HG03342 (cell line): ENCODE measurements around the gene KCNT1.

Experiments used
- ATAC-seq: cut with Tn5 transposase; IDR thresholded peaks from one replicate; pipeline ENCODE4 v1.9.1; 2021; ENCODE audit warnings: mild to moderate bottlenecking, moderate library complexity; ENCODE audit not compliant: unreplicated experiment

Gene KCNT1

DNA sequence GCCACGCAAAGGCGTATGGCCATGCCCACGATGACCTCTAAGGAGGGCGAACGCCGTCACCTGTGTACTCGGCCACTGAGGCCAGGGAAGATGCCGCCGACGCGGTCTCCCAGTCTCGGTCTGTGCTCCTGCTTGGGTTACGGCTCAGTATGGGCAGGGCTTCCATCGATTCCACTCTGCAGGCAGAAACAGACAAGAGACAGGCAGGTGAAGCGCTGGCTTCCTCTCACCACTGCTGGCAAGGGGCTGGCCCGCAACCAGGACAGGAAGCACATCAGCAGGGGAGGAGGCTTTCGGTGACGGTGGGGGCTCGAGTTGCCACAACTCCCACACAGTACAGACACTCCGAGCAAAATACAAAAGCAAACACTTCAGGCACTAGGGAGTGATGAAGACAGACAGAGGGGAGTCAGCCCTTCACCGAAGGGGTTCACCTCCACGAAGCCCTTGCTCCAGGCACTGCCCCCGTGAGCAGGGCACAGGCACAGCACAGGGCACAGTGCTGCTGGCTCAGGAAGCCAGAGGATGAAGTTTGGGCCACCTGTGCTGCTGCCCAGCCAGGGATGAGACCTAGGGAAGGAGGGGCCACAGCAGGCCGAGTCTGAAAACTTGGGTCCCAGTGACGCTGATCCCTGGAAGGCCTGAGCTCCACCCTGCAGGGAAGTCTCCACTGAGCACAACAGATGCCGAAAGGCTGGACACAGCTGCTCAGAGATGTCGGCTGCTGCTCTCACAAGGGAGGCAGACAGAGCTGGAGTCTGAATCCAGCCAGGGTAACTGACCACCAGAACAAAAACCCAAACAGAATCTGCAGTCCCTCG is 114.1 kb downstream of the KCNT1 start:
- ATAC-seq = no peak

DNA sequence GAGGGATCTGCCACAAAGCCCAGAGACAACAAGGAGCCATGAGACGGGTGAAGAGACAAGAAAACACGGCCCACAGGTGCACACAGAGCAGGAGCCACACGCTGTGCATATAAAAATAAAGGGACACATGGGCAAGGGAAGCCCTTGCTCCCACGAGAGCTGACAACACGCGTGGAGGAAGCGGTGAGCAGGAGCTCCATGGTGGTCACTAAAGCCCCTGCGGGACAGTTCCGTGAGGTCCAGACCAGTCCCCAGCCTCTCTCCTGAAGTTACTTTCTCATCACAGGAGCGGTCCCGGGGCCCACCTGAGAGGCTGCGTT is 114.6 kb downstream of the KCNT1 start:
- ATAC-seq = no peak

DNA sequence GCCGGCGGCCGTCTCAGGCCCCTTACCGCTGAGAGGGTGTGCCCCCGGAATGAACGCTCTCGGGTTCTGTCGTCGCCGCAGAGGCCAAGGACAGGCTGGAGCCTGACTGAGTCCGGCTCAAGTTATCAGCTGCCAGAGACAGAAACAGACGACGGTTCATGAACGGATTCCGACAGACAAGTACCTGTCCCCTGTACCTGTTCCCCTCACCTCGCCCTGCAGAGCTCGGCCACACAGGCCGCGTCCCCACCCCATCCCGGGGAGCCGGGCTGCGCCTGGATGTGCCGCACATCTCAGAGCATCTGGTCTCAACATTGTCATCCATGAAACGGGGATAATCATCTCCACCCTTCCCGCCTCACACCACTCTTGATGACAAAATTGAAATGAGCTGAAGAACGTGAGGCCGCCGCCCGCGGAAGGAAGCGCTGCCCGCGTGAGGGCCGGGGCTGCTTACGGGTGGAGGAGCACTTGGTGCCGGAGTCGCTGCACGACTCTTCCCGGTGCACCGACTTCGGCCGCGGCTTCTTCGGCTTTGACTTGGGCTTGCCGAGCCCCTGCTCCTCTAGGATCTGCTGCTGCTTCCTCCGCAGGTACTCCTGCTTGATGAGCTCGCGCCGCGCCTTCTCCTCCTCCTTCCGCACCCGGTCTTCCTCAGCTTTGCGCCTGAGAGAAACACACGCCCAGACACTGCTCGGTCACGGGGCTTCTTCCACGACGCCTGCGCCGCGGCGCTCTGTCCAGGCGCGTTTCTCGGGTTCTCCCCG is 116.1 kb downstream of the KCNT1 start:
- ATAC-seq = no peak

DNA sequence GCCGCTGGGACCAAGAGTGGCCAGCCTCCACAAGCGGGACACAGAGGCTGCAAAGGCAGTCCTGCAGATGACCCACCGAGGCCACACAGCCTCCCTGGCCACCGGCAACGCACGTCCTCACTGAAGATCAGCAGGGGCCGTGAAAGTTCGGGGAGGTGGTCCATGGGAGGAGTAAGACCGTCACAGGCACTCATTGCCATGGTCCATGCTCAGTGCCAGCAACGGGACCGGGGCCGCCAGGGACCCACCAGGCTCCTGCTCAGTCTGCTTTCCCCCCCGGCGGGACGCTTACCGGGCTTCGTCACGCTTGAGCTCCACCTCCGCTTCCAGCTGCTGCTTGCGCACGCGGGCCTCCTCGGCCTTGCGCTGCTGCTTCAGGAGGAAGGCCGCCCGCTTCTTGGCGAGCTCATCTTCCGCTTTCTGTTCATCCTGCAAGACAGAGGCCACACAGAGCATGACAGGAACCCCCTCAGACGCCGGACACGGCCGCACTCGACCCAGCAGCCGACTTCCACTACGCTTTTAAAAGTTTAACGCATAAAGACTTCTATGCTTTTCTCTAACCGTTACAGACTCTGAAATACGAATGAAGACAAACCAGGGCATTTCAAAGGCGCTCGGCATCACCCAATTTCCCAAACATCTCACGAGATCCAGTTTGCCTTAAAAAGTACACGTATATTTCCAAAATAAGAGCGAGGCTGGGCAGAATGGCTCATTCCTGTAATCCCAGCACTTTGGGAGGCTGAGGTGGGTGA is 116.9 kb downstream of the KCNT1 start:
- no peak for ATAC-seq

DNA sequence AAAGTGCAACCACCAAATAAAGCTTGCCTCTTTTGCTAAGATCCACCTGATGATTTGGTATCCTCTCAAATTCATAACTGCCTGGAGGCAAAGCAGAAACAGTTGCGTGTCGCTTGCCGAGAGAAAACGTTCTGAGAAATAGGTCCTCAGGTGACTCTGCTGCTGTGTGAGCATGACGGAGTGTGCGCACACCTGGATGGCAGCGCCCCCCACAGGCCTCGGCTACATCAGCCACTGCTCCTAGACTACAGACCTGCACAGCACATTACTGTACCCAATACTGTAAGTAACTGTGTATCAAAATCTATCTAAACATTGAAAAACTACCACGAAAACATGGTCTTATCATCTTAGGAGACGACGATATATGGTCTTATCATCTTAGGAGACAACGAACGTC is 117.9 kb downstream of the KCNT1 start:
- no peak for ATAC-seq

DNA sequence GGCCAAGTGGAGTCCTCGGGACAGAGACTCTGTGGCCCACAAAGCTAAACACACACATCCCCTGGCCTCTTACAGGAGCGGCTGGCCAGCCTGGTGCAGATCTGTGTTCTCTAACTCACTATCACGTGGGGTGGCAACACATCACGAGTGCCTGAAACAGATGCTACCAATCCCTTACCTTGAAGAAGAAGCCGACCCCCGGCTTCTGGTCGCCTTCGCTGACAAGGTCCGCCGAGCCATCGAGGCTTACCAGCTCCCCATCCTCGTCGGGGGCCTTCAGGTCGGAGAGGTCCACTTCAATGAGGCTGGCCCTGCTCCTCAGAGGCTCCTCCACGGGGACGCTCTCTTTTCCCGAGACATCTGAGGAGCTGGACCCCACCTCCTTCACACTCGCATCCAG is 118.7 kb downstream of the KCNT1 start:
- ATAC-seq = no peak

DNA sequence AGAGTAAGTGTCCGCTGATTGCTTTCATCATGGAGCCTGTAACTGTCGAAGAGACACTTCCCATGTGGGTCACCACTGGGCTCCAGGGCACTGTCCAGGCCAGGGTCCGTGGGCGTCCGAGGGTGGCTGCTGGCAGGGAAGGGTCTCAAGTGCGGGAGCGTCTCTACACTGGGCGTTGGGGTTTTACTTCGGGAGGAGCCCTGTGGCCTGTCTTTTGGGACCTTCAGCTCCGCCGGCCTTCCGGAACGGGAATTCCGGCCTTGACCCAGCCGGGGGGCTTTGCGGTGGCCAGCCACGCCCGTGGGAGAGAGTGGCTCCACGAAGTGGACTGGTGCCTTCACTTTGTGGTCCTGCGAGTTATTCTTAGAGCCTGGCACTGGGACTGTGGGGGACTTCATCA is 119.1 kb downstream of the KCNT1 start:
- ATAC-seq = no peak

DNA sequence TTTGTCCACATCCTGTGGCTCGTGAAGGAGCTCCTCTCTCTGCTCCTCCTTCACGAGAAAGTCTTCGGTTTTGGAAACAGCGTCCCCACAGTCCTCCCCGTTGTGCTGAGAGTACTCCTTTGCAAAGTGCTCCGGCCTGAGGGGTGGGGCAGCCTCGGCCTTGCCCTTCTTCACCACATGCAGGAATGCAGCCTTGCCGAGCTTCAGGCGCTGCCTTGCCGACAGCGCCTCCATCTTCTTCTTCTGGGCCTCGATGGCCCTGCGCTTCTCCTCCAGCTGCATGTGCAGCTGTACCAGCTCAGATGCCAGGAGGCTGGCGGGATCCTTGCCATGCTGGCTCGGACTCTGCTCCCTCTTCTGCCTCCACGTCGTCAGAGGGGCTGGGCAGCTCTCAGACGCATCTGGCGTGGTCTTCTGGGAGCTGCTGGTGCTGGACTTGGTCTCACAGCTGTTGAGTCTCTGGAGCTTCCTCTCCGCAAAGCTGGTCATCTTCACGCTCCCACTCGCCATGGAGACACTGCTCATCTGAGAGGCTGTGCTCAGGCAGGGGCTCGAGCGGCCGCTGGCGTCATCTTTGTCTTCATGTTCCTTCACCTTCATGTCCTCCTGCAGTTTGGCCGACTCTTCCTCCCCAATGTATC is 119.9 kb downstream of the KCNT1 start:
- ATAC-seq = no peak

DNA sequence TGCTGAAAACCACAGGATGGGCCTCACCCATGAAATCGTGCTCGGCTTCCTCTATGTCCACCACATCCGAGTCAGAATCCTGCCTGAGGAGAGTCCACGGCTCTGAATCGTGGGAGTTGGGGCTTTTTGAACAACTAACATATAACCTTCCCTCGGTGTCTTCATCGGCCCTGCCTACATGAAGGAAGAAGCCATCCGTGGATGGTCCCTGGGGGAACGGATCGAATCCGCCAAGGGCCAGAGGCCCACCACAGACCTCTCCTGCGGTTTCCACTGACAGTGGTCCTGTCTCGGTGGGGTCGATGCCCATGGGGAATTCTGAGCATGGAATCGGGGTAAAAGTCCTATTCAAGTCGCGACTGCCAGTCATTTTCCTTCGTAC is 120.4 kb downstream of the KCNT1 start:
- ATAC-seq = no peak

DNA sequence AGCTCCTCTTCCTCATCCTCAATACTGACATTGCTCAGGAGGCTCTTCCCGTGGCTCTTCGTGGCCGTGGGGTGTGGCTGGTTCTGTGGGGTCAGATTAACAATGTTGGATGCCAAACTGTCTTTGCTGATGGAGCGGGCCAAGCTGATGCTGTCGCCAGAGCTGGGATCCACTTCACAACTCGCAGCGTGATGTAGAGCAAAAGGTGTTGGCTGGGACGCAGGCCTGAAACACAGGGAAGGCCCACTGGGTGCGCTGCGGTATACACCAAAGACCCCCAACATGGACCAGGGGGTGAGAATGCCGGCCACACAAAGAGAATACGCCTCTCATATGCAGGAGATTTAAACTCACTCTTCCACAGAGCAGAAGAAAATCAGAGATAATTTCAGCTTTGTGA is 121.1 kb downstream of the KCNT1 start:
- no peak for ATAC-seq

DNA sequence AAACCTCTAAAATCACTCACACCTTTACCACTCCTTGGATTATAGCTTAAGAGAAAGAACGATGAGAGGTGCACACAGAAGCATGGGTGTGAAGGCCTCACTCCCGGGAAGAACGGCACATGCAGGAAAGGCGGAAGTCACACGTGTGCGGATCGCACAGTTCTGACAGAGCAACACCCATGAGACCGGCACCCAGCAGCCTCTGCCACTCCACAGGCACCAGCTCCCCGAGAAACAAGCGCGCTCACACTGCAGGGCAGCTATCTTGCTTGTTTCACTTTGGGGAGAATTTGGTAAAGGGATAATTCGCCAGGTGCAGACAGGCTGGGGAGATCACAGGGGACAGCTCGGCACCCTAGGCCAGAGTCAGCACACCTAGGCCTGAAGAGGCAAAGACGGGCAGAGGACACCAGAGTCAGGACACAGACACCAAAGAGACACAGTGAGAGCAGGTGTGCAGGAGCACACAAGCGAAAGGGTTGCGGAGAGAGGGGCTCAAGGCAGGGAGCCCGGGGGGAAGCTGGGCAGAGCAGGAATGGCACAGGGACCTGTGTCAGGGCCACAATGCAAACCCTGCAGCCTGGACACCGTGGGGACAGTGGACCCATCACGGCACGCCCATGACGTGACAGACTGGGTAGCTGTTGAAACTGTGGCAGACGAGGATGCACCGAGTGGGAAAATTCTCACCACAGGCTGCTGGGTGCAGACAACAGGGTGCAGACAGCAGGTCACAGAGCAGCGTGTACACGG is 123.6 kb downstream of the KCNT1 start:
- ATAC-seq = no peak

DNA sequence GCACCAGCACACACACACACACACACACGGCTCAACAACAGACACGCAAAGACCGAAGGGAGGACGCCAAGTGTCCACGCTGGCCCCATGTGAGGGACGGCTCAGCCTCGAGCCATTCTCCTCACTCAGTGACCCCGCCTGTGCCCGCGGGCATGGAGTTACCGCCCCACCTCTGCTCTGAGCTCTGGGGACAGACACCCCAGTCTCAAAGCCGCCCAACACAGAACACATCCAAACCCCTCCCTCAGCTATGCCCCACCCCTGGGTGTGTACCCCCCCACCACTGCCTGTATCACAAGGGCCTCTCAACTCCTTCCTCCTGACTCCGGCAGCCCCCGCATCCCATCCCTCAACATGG is 124.2 kb downstream of the KCNT1 start:
- no peak for ATAC-seq

DNA sequence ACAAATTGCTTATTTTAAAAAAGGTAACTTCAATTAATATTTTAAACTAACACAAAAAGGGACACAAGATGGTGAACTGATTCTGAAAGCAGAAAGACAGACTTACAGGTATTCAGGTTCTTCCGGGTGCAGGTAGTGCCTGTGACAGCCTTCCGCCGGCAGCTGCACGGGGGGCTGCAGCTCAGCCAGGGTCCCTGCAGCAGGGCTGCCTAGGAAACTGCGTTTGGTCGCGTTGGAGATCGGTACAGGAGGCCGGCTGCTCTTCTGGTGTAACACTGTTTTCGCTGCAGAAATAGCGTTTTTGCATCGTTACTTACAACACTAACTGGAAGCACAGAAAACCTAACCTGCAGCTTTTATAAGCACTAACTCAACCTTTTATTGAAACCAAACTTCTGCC is 125.3 kb downstream of the KCNT1 start:
- ATAC-seq = no peak

DNA sequence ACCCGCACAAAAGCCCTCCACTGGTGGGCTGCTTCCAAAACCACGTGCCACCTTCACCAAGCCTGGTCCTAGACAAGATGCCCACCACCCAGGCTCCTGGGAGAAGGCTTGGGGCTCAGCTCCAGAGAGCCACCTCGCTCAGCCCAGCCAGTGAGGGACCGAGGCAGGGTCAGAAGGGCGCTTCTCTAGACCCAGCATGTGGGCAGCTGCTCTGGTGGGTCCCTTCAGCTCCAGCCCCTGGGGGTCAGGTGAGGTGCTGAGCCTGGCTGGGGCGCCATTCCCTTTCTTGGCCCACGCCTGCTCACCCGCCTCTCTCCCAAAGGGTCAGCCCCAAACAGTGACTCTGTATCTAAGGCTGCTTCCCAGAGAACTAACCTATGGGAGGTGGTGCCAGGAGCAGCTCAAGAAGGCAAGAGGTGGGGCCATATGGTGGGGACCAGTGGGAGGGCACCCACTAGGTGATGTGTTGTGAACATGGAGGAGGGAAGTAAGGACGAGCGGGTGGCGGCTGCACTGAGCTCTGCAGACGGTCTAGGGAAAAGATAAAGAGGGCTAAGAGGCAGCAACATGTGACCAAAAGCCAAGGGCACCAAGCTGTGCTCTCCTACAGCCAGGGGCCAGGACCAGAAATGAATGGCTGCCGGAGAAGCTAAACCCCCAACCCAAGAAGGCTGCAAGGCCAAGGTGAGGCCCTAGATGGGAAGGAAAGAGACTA is 126.0 kb downstream of the KCNT1 start:
- no peak for ATAC-seq

DNA sequence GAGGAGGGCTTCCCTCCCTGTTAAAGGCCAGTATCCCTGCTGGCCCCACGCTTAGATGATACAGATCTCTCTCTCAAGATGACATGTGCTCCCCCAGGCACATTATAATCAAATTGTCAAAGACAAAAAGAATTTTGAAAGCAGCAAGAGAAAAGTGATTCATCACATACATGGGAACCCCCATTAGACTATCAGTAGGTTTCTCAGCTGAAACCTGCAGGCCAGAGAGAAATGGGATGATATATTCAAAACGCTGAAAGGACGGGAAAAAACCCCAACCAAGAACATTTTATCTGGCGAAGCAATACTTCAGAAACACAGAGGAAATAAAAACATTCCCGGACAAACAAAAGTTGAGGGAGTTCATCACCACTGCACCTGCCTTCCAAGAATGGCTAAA is 126.7 kb downstream of the KCNT1 start:
- no peak for ATAC-seq

DNA sequence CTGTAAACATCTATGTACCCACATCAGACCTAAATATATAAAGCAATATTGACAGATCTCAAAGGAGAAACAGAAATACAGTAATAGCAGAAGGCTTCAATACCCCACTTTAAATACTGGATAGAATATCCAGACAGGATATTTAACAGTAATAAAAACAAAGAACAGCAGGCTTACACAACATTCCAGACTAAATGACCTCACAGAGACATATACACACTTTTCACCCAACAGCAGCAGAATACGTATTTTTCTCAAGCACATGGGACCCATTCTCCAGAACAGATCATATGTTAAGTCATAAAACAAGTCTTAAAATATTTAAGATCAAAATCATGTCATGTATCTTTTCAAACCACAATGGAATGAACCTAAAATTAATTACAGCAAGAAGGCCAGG is 128.5 kb downstream of the KCNT1 start:
- ATAC-seq = no peak

DNA sequence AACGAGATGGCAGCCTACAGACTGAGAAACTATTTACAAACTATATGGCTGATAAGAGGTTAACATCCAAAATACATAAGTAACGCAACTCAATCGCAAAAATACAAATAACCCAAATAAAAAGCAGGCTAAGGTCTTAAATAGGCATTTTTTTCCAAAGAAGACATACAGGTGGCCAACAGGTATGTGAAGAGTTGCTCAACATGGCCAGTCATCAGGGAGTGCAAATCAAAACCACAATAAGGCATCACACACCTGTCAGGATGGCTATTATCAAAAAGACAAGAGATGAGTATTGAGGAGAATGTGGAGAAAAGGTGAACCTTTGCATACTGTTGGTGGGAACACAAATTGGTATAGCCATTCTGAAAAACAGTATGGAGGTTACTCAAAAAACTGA is 131.9 kb downstream of the KCNT1 start:
- no peak for ATAC-seq

DNA sequence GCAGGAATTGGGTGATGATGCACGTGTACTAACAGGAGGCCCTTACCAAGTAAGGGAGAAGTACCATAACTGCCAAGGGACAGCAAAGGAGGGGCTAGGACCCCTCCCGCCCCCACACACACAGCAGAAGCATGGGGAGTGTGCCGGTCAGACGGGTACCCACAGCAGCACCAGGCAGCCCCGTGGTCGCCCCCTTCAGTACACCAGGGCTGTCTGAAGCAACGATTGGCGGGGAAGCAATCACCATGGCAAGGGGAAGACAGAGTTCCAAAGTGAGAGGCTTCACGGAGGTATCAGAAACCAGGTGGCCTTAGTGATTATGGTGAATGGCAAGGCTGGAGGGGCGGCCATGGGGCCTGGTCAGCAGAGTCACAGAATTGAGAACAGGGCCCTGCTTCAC is 133.1 kb downstream of the KCNT1 start:
- ATAC-seq = no peak

DNA sequence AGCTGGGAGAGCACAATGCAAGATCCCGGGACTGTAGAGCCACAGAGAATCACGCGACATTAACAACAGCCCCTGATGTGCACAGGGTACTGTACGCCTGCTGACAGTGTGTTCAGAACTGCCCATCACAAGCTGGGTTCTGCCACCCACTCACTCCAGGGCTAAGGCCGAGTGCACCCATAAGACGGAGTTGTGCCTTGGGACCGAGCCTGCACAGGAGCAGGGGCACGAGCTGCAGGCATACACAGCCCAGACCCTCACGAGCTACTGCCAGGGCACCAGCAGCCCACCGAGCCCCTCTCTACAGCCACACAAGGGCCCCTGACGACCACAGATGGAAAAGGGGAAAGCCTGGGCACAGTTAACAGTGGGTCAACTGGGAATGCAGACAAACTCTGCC is 137.5 kb downstream of the KCNT1 start:
- ATAC-seq = no peak

DNA sequence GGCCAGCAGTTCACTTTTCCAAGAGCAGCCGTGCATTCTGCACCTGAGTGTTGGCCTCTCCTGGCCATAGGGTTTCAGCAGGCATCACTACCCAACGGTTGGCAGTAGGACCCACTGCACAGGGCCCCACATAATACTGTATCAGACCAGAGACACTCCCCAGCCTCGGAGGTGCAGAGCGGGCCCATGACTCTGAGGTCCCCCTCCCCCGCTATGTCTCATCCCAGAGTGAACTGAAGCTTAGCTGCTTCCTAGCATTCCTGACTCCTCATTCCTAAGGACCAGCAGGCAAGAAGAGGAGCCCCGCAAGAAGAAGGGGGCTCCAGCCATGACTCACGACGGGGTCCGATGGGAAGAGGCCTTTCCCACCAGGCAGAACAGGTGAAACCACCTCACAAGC is 138.1 kb downstream of the KCNT1 start:
- ATAC-seq = no peak
